ENCODE results near the gene ARFGEF2.

DNA sequence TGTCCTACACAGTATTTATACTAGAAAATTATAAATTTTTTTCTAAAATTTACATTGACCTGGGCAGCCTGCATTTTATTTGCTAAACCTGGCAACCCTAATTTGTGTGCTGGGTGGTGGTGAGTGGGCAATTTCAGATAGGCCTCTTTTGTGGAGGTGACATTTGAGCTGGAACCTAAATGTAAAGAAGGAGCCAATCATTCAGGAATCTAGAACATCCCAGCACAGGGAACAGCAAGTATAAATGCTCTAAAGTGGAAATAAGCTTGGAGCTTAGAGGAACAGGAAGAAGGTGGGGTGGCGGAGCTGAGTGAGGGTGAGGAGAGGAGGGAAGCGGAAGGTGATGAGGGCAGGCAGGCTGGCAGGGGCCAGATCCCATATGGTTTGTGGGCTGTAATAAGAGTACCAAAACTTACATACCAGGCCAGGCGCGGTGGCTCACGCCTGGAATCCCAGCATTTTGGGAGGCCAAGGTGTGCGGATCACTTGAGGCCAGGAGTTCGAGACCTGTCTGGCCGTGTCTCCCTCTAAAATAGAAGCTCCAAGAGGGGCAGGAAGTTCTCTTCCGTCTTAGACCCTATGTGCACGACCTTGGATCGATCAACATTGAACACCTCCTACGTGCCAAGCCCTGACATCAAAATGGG, 124.1 kb downstream of the ARFGEF2 start:
- TF ChIP-seq, protein P1, sequence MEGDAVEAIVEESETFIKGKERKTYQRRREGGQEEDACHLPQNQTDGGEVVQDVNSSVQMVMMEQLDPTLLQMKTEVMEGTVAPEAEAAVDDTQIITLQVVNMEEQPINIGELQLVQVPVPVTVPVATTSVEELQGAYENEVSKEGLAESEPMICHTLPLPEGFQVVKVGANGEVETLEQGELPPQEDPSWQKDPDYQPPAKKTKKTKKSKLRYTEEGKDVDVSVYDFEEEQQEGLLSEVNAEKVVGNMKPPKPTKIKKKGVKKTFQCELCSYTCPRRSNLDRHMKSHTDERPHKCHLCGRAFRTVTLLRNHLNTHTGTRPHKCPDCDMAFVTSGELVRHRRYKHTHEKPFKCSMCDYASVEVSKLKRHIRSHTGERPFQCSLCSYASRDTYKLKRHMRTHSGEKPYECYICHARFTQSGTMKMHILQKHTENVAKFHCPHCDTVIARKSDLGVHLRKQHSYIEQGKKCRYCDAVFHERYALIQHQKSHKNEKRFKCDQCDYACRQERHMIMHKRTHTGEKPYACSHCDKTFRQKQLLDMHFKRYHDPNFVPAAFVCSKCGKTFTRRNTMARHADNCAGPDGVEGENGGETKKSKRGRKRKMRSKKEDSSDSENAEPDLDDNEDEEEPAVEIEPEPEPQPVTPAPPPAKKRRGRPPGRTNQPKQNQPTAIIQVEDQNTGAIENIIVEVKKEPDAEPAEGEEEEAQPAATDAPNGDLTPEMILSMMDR (IDR thresholded peaks at IDR 0.05; ENCODE audit: borderline replicate concordance, extremely low read depth, low read length, poor library complexity, severe bottlenecking): no peak
- no peak for TF ChIP-seq EZH2 (IDR thresholded peaks at IDR 0.05; ENCODE audit: borderline replicate concordance, low read depth, low read length, severe bottlenecking)
